ENCODE data around the gene ZNF800. TPM values are rescaled to one million over a fixed set of nuclear protein-coding genes. Genes with fewer than 3 reads are reported as not detected.
"Not testable (repeated sequence)": the region's sequence is repeated elsewhere in the genome, so short reads cannot be mapped to it uniquely, and the experiment has no call there.

Gene ZNF800
- total and polyA plus RNA-seq, 2 of the 8 experiments (the other 6 are each of a cell fraction or from before 2014, with no cell fraction given), result 1.0 to 6.5 TPM

GRCh38 chr7:127437241-127437640 is 44.7 kb upstream of the ZNF800 start (continued):
- TF ChIP-seq MAFK (IDR thresholded peaks at IDR 0.05; ENCODE audit: low read depth, low read length), result no peak
- TF ChIP-seq KDM5A (IDR thresholded peaks at IDR 0.05; ENCODE audit: low read length), result no peak
- TF ChIP-seq EZH2 (IDR thresholded peaks at IDR 0.05; ENCODE audit: low read depth, low read length, severe bottlenecking), result no peak
- TF ChIP-seq CBX5 (IDR thresholded peaks at IDR 0.05; ENCODE audit: low read depth, low read length), result no peak

- FAIRE-seq; POLR2A ChIA-PET (ENCODE audit: partially characterized antibody): not testable (repeated sequence)
Observed at GRCh38 chr7:127429281-127429680, 36.8 kb upstream of the ZNF800 start.

More at GRCh38 chr7:127429281-127429680, 36.8 kb upstream of the ZNF800 start:
- H3K14ac ChIP-seq (ENCODE audit: insufficient read length); H4K20me1 ChIP-seq (replicated peaks in 1 of 2; ENCODE audit: control insufficient read depth in 1 of 2, insufficient read depth in 2 of 2, low read length in 2 of 2); H2BK5ac ChIP-seq (ENCODE audit: low read depth, low read length); H3K4me1 ChIP-seq (replicated peaks in 1 of 4; ENCODE audit: control insufficient read depth in 3 of 4, insufficient read depth in 4 of 4, low read length in 3 of 4); H3K9me3 ChIP-seq (ENCODE audit: insufficient read depth in 2 of 2, low read depth in 1 of 2, low read length in 1 of 2); H2BK15ac ChIP-seq (ENCODE audit: low read length); H2BK20ac ChIP-seq (ENCODE audit: low read length); H3K18ac ChIP-seq (ENCODE audit: extremely low read depth, low read length); H2BK120ac ChIP-seq (replicated peaks; ENCODE audit: low read depth, low read length); H3K23me2 ChIP-seq (ENCODE audit: low read depth, low read length); H3K79me2 ChIP-seq (ENCODE audit: control insufficient read depth in 1 of 2, insufficient read depth in 2 of 2, low read length in 2 of 2); H2AK5ac ChIP-seq (ENCODE audit: low read depth, low read length); H2AFZ ChIP-seq (ENCODE audit: low read length); H3K27me3 ChIP-seq (replicated peaks in 1 of 4; ENCODE audit: control insufficient read depth in 3 of 4, extremely low read depth in 1 of 4, insufficient read depth in 3 of 4, low read length in 3 of 4); DNase-seq (ENCODE audit: low read depth in 1 of 2, low spot score in 2 of 2); H3K36me3 ChIP-seq (ENCODE audit: control insufficient read depth in 2 of 4, insufficient read depth in 4 of 4, low read length in 3 of 4); H4K5ac ChIP-seq (ENCODE audit: insufficient read length, low read depth, low read length); H3K9ac ChIP-seq (replicated peaks in 1 of 4; ENCODE audit: extremely low read depth in 1 of 4, low read depth in 3 of 4, low read length in 3 of 4); H3K56ac ChIP-seq (replicated peaks; ENCODE audit: insufficient read length, low read depth, low read length); H3K4ac ChIP-seq (replicated peaks; ENCODE audit: insufficient read length, low read depth, low read length); H3K27ac ChIP-seq (ENCODE audit: low read depth, low read length); H2BK12ac ChIP-seq (ENCODE audit: low read depth, low read length); H3K79me1 ChIP-seq (ENCODE audit: low read depth, low read length); H4K91ac ChIP-seq (replicated peaks; ENCODE audit: insufficient read length, low read length); H4K8ac ChIP-seq (ENCODE audit: extremely low read depth, insufficient read depth, low read length); H3K4me2 ChIP-seq (ENCODE audit: insufficient read depth in 1 of 2, low read depth in 2 of 2, low read length in 2 of 2); H3K4me3 ChIP-seq (ENCODE audit: extremely low read depth in 1 of 4, insufficient read depth in 2 of 4, low read depth in 3 of 4, low read length in 4 of 4); H3K23ac ChIP-seq (ENCODE audit: insufficient read length): not testable (repeated sequence)
- CTCF ChIA-PET (ENCODE audit: partially characterized antibody), result interaction anchor here (1.5 to 1.6 kb wide), 2 partner anchors 15 to 18 kb away, joined by 5 read pairs; no protein-coding TSS in a partner anchor
- WGBS, 2 experiments (ENCODE audit: extremely low coverage in 1 of 2, insufficient coverage in 1 of 2, insufficient read length in 1 of 2, insufficient replicate concordance in 2 of 2, low coverage in 1 of 2, low lambda C conversion rate in 2 of 2, missing lambda C conversion rate in 1 of 2), result 96% methylated on average over 16 of the region's 18 CpGs; no CpG with 5 or more reads in 1 of the 2 experiments
